SK-N-SH (cell line): ENCODE results near the gene DNAH9. TPM values are rescaled to one million over a fixed set of nuclear protein-coding genes. Genes with fewer than 3 reads are reported as not detected.

ENCODE experiments used
- CTCF ChIA-PET: fragments of 300-600, 350-600 bp; formaldehyde crosslinking; extraction: SDS; loops from one replicate; lab custom pipeline; 2021; lab: Yijun Ruan, JAX
- POLR2A ChIA-PET: fragments of 350-600 bp; sonication (Branson Sonifier 250); formaldehyde crosslinking; extraction: SDS; loops from one replicate; lab custom pipeline; 2020; ENCODE audit warnings: antibody characterized with exemption, inconsistent platforms; lab: Yijun Ruan, JAX
- DNase-seq: peaks from one replicate; pipeline ENCODE4 v3.0.0; 2012
- H2AFZ ChIP-seq: fragments of 200-600 bp; sonication (generic); 2 replicates; pipeline ENCODE4 v1.8.1; 2016; ENCODE audit warnings: antibody characterized with exemption, mild to moderate bottlenecking, low read depth
- H3F3A ChIP-seq: fragments of 200-600 bp; sonication (generic); replicated peaks from 2 replicates; pipeline ENCODE3; 2016; ENCODE audit warnings: antibody characterized with exemption, mild to moderate bottlenecking; ENCODE audit not compliant: insufficient read depth
- H3K27ac ChIP-seq, 2 experiments: fragments of 200-500 bp in 1 of 2; fragments of 200-600 bp in 1 of 2; sonication (Bioruptor generic) in 1 of 2; sonication (generic), shearing (Covaris generic) in 1 of 2; 2 replicates each; pipeline versions ENCODE4 v1.5.1 to v1.6.1; 2014 to 2016; ENCODE audit warnings: low read depth in 2 of 2, inconsistent platforms in 1 of 2, low read length in 1 of 2, mild to moderate bottlenecking in 1 of 2, mixed read lengths in 1 of 2
- H3K27me3 ChIP-seq: fragments of 200-600 bp; sonication (generic), shearing (Covaris generic); 2 replicates; pipeline ENCODE4 v1.6.1; 2016; ENCODE audit warnings: mixed run types; ENCODE audit not compliant: insufficient read depth
- H3K36me3 ChIP-seq, 2 experiments: fragments of 200-500 bp in 1 of 2; fragments of 200-600 bp in 1 of 2; sonication (Bioruptor generic) in 1 of 2; sonication (generic) in 1 of 2; replicated peaks in 1 of 2; 2 replicates each; pipeline versions ENCODE3 to v1.5.1; 2014 to 2016; ENCODE audit warnings: low read length in 1 of 2, mild to moderate bottlenecking in 1 of 2; ENCODE audit not compliant: insufficient read depth in 2 of 2, control insufficient read depth in 1 of 2
- H3K4me1 ChIP-seq, 2 experiments: fragments of 200-500 bp in 1 of 2; fragments of 200-600 bp in 1 of 2; sonication (Bioruptor generic) in 1 of 2; sonication (generic), shearing (Covaris generic) in 1 of 2; 2 replicates each; pipeline versions ENCODE4 v1.5.1 to v1.6.1; 2014 to 2016; ENCODE audit warnings: low read depth in 1 of 2, low read length in 1 of 2, mixed run types in 1 of 2; ENCODE audit not compliant: insufficient read depth in 2 of 2, control insufficient read depth in 1 of 2
- H3K4me2 ChIP-seq: fragments of 200-600 bp; sonication (generic), shearing (Covaris generic); 2 replicates; pipeline ENCODE4 v1.6.1; 2017; ENCODE audit warnings: mixed run types
- H3K4me3 ChIP-seq, 2 experiments: fragments of 200-500 bp in 1 of 2; fragments of 200-600 bp in 1 of 2; sonication (Bioruptor generic) in 1 of 2; sonication (generic), shearing (Covaris generic) in 1 of 2; 2 replicates each; pipeline versions ENCODE4 v1.5.1 to v1.8.1; 2014 to 2016; ENCODE audit warnings: low read depth in 2 of 2, inconsistent platforms in 1 of 2, low read length in 1 of 2, mild to moderate bottlenecking in 1 of 2, mixed read lengths in 1 of 2, moderate library complexity in 1 of 2
- H3K79me2 ChIP-seq: fragments of 200-600 bp; sonication (generic); 2 replicates; pipeline ENCODE4 v1.8.1; 2017; ENCODE audit warnings: mild to moderate bottlenecking; ENCODE audit not compliant: insufficient read depth
- H3K9ac ChIP-seq: fragments of 200-600 bp; sonication (generic); 2 replicates; pipeline ENCODE4 v1.6.1; 2017; ENCODE audit warnings: mixed run types
- H3K9me2 ChIP-seq: fragments of 200-600 bp; sonication (generic); 2 replicates; pipeline ENCODE4 v1.6.1; 2017; ENCODE audit warnings: mixed run types
- H3K9me3 ChIP-seq: fragments of 200-600 bp; sonication (generic); 2 replicates; pipeline ENCODE4 v1.6.1; 2017; ENCODE audit warnings: mixed run types, mild to moderate bottlenecking, moderate library complexity
- H4K20me1 ChIP-seq: fragments of 200-600 bp; sonication (generic); 2 replicates; pipeline ENCODE4 v1.6.1; 2017; ENCODE audit warnings: mild to moderate bottlenecking, mixed run types; ENCODE audit not compliant: insufficient read depth
- EZH2phosphoT487 ChIP-seq: fragments of 200-600 bp; sonication (generic); IDR thresholded peaks from 2 replicates; pipeline ENCODE4 v1.6.1; 2017; ENCODE audit warnings: low read depth, mixed run types, mild to moderate bottlenecking, antibody characterized with exemption, moderate library complexity, borderline replicate concordance
- FOXM1 ChIP-seq: IDR thresholded peaks from 2 replicates; pipeline ENCODE4 v1.4.0; 2012; ENCODE audit warnings: low read depth, mild to moderate bottlenecking
- GATA2 ChIP-seq: sonication (generic); formaldehyde crosslinking; IDR thresholded peaks from 2 replicates; pipeline ENCODE4 v1.5.0; 2020; ENCODE audit warnings: mild to moderate bottlenecking, missing genetic modification reagents
- IRF3 ChIP-seq: fragments of 150-350 bp; IDR thresholded peaks from 2 replicates; pipeline ENCODE4 v1.6.1; 2016; ENCODE audit warnings: mild to moderate bottlenecking, low read depth, low read length
- MAX ChIP-seq: IDR thresholded peaks from 2 replicates; pipeline ENCODE4 v1.4.0; 2012; ENCODE audit warnings: low read depth
- MXI1 ChIP-seq: IDR thresholded peaks from 2 replicates; pipeline ENCODE4 v1.6.1; 2012; ENCODE audit warnings: mild to moderate bottlenecking, low read depth, low read length, improper control_type of control experiment
- NRF1 ChIP-seq: IDR thresholded peaks from 2 replicates; pipeline ENCODE4 v1.6.1; 2012; ENCODE audit warnings: low read depth, mild to moderate bottlenecking, low read length
- POLR2AphosphoS5 ChIP-seq: IDR thresholded peaks from 2 replicates; pipeline ENCODE4 v1.6.1; 2012; ENCODE audit warnings: low read depth, low read length
- RAD21 ChIP-seq: IDR thresholded peaks from 2 replicates; pipeline ENCODE4 v1.6.1; 2012; ENCODE audit warnings: mild to moderate bottlenecking, low read length
- RCOR1 ChIP-seq: fragments of 150-350 bp; IDR thresholded peaks from 2 replicates; pipeline ENCODE4 v1.6.1; 2017; ENCODE audit warnings: antibody characterized with exemption, low read length
- REST ChIP-seq: IDR thresholded peaks from 2 replicates; pipeline ENCODE4 v1.6.1; 2012; ENCODE audit warnings: mild to moderate bottlenecking, low read depth, low read length, moderate library complexity
- TCF12 ChIP-seq: IDR thresholded peaks from 2 replicates; pipeline ENCODE4 v1.4.0; 2012
- TEAD4 ChIP-seq: IDR thresholded peaks from 2 replicates; pipeline ENCODE4 v1.4.0; 2012; ENCODE audit warnings: mild to moderate bottlenecking, borderline replicate concordance; ENCODE audit not compliant: insufficient read depth
- USF2 ChIP-seq: fragments of 150-350 bp; IDR thresholded peaks from 2 replicates; pipeline ENCODE4 v1.6.1; 2017; ENCODE audit warnings: antibody characterized with exemption, low read length, low read depth, borderline replicate concordance
- YY1 ChIP-seq: IDR thresholded peaks from 2 replicates; pipeline ENCODE4 v1.4.0; 2012; ENCODE audit warnings: low read depth, mild to moderate bottlenecking
- WGBS: methylation state at CpG from one replicate; pipeline ENCODE4 v1.1.6; 2017; ENCODE audit warnings: low lambda C conversion rate; 5-methylcytosine and 5-hydroxymethylcytosine counted together
- polyA plus RNA-seq, 3 experiments: library from polyadenylated mRNA; depleted of rRNA; stranded (reverse); fragments of >200 nt; gene quantifications; 2 replicates each; pipeline ENCODE4 v1.2.3, GENCODE V29; 2012

The DNAH9 gene
- polyA plus RNA-seq, 1 of the 3 experiments (the other 2 are of a cell fraction) = not detected

- no peak overlapping the region for H3K4me3 ChIP-seq
- no peaks in the 10 kb centered on the region for H3K79me2 ChIP-seq
- DNase-seq = no peak
- no peaks in the 10 kb centered on the region for H3K4me1 ChIP-seq
- no peak overlapping the region for H2AFZ ChIP-seq
- H3K27ac ChIP-seq = no peak overlapping the region
- H4K20me1 ChIP-seq = no peaks in the 10 kb centered on the region
- CTCF ChIA-PET = no interaction called here
- no peaks in the 10 kb centered on the region for H3K9me3 ChIP-seq
- WGBS = 70% methylated on average over 1 of the region's 1 CpG
- H3K9ac ChIP-seq = no peak overlapping the region
- no peak overlapping the region for H3K4me2 ChIP-seq
- H3K27me3 ChIP-seq = no peaks in the 10 kb centered on the region
- POLR2A ChIA-PET = no interaction called here
- no peaks in the 10 kb centered on the region for H3K36me3 ChIP-seq
- no peaks in the 10 kb centered on the region for H3F3A ChIP-seq
- no peaks in the 10 kb centered on the region for H3K9me2 ChIP-seq
- TF ChIP-seq GATA2 (CRISPR knock-in tag) (no peak), POLR2AphosphoS5 (no peak), EZH2phosphoT487 (no peak), YY1 (no peak), TCF12 (no peak), USF2 (no peak), TEAD4 (no peak), RCOR1 (no peak), RAD21 (no peak), REST (no peak), NRF1 (no peak), FOXM1 (no peak), MAX (no peak), IRF3 (no peak), MXI1 (no peak)
- TF ChIP-seq, all 33 proteins: peak for 0
These were observed 197.6 kb downstream of the DNAH9 start for GRCh38 chr17:11795906-11796305.
